ENCODE data around the gene TMEM235.

TMEM235 gene

GRCh38 chr17:78250891-78251772 is 19.7 kb downstream of the TMEM235 start (continued):
- TF ChIP-seq ZNF341 (tag by site-specific recombination; IDR thresholded peaks at IDR 0.05; ENCODE audit: low read depth) = peak; percentile 75; the same call in 1 of the 2 replicates
- TF ChIP-seq ZNF37A (tag by site-specific recombination; IDR thresholded peaks at IDR 0.05) = no peak
- no peak for TF ChIP-seq SCRT2 (tag by site-specific recombination; IDR thresholded peaks at IDR 0.05)
- no peak for TF ChIP-seq ZNF19 (tag by site-specific recombination; IDR thresholded peaks at IDR 0.05; ENCODE audit: low read depth)
- peak; percentile 64 for TF ChIP-seq ZBTB8A (tag by site-specific recombination; IDR thresholded peaks at IDR 0.05)
- TF ChIP-seq BCL11A (tag by site-specific recombination; IDR thresholded peaks at IDR 0.05; ENCODE audit: low read depth) = no peak
- no peak for TF ChIP-seq PRDM2 (tag by site-specific recombination; IDR thresholded peaks at IDR 0.05; ENCODE audit: borderline replicate concordance)
- no peak for TF ChIP-seq RBAK (tag by site-specific recombination; IDR thresholded peaks at IDR 0.05)
- 0 out of 2 replicates have a peak, but pooled peaks have one; percentile 17 for TF ChIP-seq ZBTB11 (tag by site-specific recombination; conservative IDR thresholded peaks at IDR 0.05; ENCODE audit: low read depth)
- TF ChIP-seq ZNF548 (tag by site-specific recombination; IDR thresholded peaks at IDR 0.05) = no peak
- peak; percentile 46; the same call in 1 of the 2 replicates for TF ChIP-seq ZNF366 (tag by site-specific recombination; conservative IDR thresholded peaks at IDR 0.05)
- TF ChIP-seq ZNF169 (tag by site-specific recombination; IDR thresholded peaks at IDR 0.05) = no peak
- TF ChIP-seq ZNF354C (tag by site-specific recombination; IDR thresholded peaks at IDR 0.05; ENCODE audit: borderline replicate concordance, low read depth) = no peak
- 0 out of 2 replicates have a peak, but pooled peaks have one; percentile 49 for TF ChIP-seq ZNF24 (tag by site-specific recombination; IDR thresholded peaks at IDR 0.05)
- no peak for TF ChIP-seq ZNF248 (tag by site-specific recombination; IDR thresholded peaks at IDR 0.05)
- TF ChIP-seq ZNF155 (tag by site-specific recombination; IDR thresholded peaks at IDR 0.05) = no peak
- TF ChIP-seq OVOL3 (tag by site-specific recombination; IDR thresholded peaks at IDR 0.05) = no peak
- no peak for TF ChIP-seq PRDM6 (tag by site-specific recombination; IDR thresholded peaks at IDR 0.05)
- TF ChIP-seq ZNF175 (tag by site-specific recombination; IDR thresholded peaks at IDR 0.05) = no peak
- no peak for TF ChIP-seq HOXD13 (CRISPR knock-in tag; IDR thresholded peaks at IDR 0.05; ENCODE audit: borderline replicate concordance)
- TF ChIP-seq ZNF521 (tag by site-specific recombination; IDR thresholded peaks at IDR 0.05) = no peak
- TF ChIP-seq ZNF398 (tag by site-specific recombination; IDR thresholded peaks at IDR 0.05) = no peak
- no peak for TF ChIP-seq ZNF776 (tag by site-specific recombination; IDR thresholded peaks at IDR 0.05; ENCODE audit: borderline replicate concordance)
- TF ChIP-seq ZFHX2 (tag by site-specific recombination; conservative IDR thresholded peaks at IDR 0.05) = peak; percentile 33; the same call in 1 of the 2 replicates
- TF ChIP-seq ZBTB1 (tag by site-specific recombination; IDR thresholded peaks at IDR 0.05) = no peak
- peak; percentile 94 for TF ChIP-seq ZNF660 (tag by site-specific recombination; IDR thresholded peaks at IDR 0.05)
- TF ChIP-seq ZNF544 (tag by site-specific recombination; IDR thresholded peaks at IDR 0.05) = no peak
- TF ChIP-seq ZNF843 (tag by site-specific recombination; IDR thresholded peaks at IDR 0.05) = no peak

All from HEK293 (cell line).